ENCODE results near the gene RFX4.

DNA sequence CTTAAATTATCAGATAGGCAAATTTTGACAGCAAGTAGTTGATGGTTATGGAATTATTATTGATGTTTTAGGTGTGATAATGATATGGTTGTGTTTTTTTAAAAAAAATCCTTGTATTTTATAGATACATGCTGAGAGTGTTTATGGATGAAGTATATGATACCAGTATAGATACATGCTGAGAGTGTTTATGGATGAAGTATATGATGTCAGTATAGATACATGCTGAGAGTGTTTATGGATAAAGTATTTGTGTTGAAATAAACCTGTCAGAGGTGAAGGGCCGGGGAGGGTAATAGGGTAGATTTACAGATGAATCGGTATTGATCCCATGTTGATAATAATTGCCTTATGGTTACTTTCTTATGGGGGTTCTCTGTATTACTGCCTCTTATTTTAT is 6.0 kb upstream of the RFX4 start:
- TF ChIP-seq TBP (IDR thresholded peaks at IDR 0.05; ENCODE audit: low read depth, low read length): no peak
- no peak for TF ChIP-seq GABPA (IDR thresholded peaks at IDR 0.05; ENCODE audit: borderline replicate concordance, insufficient read depth, low read length)
- TF ChIP-seq, protein P1, sequence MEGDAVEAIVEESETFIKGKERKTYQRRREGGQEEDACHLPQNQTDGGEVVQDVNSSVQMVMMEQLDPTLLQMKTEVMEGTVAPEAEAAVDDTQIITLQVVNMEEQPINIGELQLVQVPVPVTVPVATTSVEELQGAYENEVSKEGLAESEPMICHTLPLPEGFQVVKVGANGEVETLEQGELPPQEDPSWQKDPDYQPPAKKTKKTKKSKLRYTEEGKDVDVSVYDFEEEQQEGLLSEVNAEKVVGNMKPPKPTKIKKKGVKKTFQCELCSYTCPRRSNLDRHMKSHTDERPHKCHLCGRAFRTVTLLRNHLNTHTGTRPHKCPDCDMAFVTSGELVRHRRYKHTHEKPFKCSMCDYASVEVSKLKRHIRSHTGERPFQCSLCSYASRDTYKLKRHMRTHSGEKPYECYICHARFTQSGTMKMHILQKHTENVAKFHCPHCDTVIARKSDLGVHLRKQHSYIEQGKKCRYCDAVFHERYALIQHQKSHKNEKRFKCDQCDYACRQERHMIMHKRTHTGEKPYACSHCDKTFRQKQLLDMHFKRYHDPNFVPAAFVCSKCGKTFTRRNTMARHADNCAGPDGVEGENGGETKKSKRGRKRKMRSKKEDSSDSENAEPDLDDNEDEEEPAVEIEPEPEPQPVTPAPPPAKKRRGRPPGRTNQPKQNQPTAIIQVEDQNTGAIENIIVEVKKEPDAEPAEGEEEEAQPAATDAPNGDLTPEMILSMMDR (IDR thresholded peaks at IDR 0.05; ENCODE audit: control extremely low read depth in 1 of 3, insufficient read depth in 1 of 3, low read depth in 1 of 3, low read length in 3 of 3): no peak
- no peak for TF ChIP-seq TEAD4 (IDR thresholded peaks at IDR 0.05; ENCODE audit: low read depth, low read length)
